ENCODE results near the gene GPT2.

The GPT2 gene

DNA sequence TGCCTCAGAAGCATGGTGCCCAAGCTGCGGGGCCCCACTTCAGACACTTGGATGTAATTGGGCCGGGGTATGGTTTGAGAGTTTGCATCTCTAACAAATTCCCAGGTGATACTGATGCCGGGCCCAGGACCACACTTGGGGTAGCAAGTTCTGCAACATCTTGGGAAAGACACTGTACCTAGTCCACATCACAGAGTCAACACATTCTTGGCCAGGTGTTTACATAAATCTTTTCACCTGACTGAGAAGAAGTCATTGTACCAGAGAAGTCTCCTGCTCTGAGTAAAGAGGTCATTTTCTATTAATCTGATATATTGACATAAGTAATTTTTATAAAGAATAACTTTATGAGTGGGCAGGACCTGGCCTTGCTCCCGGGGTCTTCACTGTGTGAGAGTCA lies 27.5 kb downstream of the GPT2 start:
- H3K79me2 ChIP-seq (ENCODE audit: control insufficient read depth, insufficient read depth, low read length, unreplicated experiment), result no peaks in the 10 kb centered on the region
- no peak overlapping the region for H3K4me3 ChIP-seq (ENCODE audit: low read depth, low read length)
- H3K27me3 ChIP-seq (ENCODE audit: insufficient read depth, low read length), result no peaks in the 10 kb centered on the region
- no peak overlapping the region for H3K27ac ChIP-seq (ENCODE audit: low read depth, low read length)
- no peak overlapping the region for H2AFZ ChIP-seq (ENCODE audit: low read length, unreplicated experiment)
- H3K4me1 ChIP-seq (ENCODE audit: control insufficient read depth, insufficient read depth, low read length, unreplicated experiment), result no peaks in the 10 kb centered on the region
- peaks cover 11% of the 10 kb centered on the region for H3K36me3 ChIP-seq (ENCODE audit: insufficient read depth, low read length)

DNA sequence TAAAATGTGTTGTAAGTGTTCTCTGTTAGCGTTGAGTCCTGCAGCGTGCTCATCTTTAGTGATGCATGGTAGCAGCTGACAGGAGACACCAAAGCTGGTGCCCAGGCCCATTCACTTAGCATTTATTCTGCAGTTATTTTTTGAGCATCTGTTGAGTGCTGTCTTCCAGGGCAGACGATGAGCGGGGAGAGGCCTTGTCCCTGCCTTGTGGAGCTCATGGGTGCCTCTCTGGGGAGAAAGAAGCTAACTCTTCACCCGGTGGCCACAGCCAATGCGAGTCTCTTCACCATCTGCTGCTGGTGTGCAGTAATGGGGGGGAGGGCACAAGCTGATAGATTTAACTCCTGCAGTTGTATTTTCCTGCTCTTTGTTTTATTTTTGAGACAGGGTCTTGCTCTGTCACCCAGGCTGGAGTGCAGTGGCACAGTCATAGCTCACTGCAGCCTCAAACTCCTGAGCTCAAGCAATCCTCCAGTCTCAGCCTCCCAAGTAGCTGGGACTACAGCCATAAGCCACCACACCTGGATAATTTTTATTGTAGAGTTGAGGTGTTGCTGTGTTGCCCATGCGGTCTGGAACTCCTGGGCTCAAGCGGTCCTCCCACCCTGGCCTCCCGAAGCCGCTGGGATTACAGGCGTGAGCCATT lies 30.5 kb downstream of the GPT2 start:
- Histone ChIP-seq H3K79me2 (ENCODE audit: control insufficient read depth, insufficient read depth, low read length, unreplicated experiment) (no peaks in the 10 kb centered on the region), H3K27ac (ENCODE audit: low read depth, low read length) (no peak overlapping the region), H3K36me3 (ENCODE audit: insufficient read depth, low read length) (peaks cover 11% of the 10 kb centered on the region), H3K4me1 (ENCODE audit: control insufficient read depth, insufficient read depth, low read length, unreplicated experiment) (no peaks in the 10 kb centered on the region), H3K27me3 (ENCODE audit: insufficient read depth, low read length) (no peaks in the 10 kb centered on the region), H3K4me3 (ENCODE audit: low read depth, low read length) (no peak overlapping the region), H2AFZ (ENCODE audit: low read length, unreplicated experiment) (no peak overlapping the region)

DNA sequence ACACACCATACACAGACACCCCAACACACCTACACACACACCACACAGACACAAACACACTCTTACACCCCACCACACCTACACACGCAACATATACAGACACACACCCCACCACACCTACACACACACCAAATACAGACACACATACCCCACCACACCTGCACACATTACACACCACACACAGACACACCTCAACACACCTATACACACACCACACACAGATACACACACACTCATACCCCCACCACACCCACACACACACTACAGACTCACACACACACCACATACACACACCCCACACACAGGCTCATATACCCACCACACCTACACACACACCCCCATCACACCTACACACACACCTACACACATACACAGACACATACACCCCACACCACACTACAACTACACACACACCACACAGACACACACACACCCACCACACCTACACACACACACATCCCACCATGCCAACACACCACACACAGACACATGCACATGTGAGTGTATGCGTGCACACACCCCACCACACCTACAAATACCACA lies 31.4 kb downstream of the GPT2 start:
- Histone ChIP-seq H3K4me3 (ENCODE audit: low read depth, low read length) (no peak overlapping the region), H3K27me3 (ENCODE audit: insufficient read depth, low read length) (no peaks in the 10 kb centered on the region), H3K36me3 (ENCODE audit: insufficient read depth, low read length) (peaks cover 11% of the 10 kb centered on the region), H2AFZ (ENCODE audit: low read length, unreplicated experiment) (no peak overlapping the region), H3K79me2 (ENCODE audit: control insufficient read depth, insufficient read depth, low read length, unreplicated experiment) (no peaks in the 10 kb centered on the region), H3K4me1 (ENCODE audit: control insufficient read depth, insufficient read depth, low read length, unreplicated experiment) (no peaks in the 10 kb centered on the region), H3K27ac (ENCODE audit: low read depth, low read length) (no peak overlapping the region)

DNA sequence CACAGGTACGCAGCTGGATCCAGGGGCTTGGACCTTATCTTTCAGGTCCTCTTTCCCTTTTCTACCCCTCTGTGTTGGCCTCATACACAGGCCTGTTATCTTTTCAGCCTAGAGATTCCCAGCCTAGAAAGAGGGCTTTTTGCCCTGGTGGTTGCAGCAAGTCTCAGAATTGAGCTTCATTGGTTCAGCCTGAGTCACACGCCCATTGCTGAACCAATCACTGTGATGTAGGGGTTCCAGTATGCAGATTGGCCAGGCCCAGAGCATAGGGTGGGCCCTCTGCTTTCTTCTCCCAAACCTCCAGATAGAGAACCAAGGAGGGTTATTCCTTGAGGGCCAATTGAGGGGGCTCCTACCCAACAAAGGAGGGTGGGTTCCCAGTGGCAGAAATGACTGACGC lies 32.8 kb downstream of the GPT2 start:
- Histone ChIP-seq H2AFZ (ENCODE audit: low read length, unreplicated experiment) (no peak overlapping the region), H3K79me2 (ENCODE audit: control insufficient read depth, insufficient read depth, low read length, unreplicated experiment) (no peaks in the 10 kb centered on the region), H3K27me3 (ENCODE audit: insufficient read depth, low read length) (no peaks in the 10 kb centered on the region), H3K36me3 (ENCODE audit: insufficient read depth, low read length) (peaks cover 5% of the 10 kb centered on the region; the same call in 1 of the 2 replicates), H3K4me3 (ENCODE audit: low read depth, low read length) (no peak overlapping the region), H3K27ac (ENCODE audit: low read depth, low read length) (no peak overlapping the region), H3K4me1 (ENCODE audit: control insufficient read depth, insufficient read depth, low read length, unreplicated experiment) (no peaks in the 10 kb centered on the region)

DNA sequence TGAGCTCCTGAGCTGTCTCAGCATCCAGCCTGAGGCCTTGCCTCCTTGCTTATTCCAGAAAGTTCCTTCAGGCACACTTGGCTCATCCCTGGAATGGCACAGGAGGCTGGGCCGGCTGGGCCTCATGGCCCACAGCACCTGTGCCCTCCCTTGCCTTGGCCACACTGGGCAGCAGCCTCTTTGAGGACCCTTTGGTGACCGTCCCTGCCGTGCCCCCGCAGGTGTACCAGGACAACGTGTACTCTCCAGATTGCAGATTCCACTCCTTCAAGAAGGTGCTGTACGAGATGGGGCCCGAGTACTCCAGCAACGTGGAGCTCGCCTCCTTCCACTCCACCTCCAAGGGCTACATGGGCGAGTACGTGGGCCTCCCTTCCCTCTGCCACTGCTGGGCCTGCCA lies 34.2 kb downstream of the GPT2 start:
- no peaks in the 10 kb centered on the region for H3K4me1 ChIP-seq (ENCODE audit: control insufficient read depth, insufficient read depth, low read length, unreplicated experiment)
- peaks cover 5% of the 10 kb centered on the region; the same call in 1 of the 2 replicates for H3K36me3 ChIP-seq (ENCODE audit: insufficient read depth, low read length)
- H3K27ac ChIP-seq (ENCODE audit: low read depth, low read length), result no peak overlapping the region
- no peaks in the 10 kb centered on the region for H3K79me2 ChIP-seq (ENCODE audit: control insufficient read depth, insufficient read depth, low read length, unreplicated experiment)
- no peak overlapping the region for H3K4me3 ChIP-seq (ENCODE audit: low read depth, low read length)
- no peaks in the 10 kb centered on the region for H3K27me3 ChIP-seq (ENCODE audit: insufficient read depth, low read length)
- no peak overlapping the region for H2AFZ ChIP-seq (ENCODE audit: low read length, unreplicated experiment)

DNA sequence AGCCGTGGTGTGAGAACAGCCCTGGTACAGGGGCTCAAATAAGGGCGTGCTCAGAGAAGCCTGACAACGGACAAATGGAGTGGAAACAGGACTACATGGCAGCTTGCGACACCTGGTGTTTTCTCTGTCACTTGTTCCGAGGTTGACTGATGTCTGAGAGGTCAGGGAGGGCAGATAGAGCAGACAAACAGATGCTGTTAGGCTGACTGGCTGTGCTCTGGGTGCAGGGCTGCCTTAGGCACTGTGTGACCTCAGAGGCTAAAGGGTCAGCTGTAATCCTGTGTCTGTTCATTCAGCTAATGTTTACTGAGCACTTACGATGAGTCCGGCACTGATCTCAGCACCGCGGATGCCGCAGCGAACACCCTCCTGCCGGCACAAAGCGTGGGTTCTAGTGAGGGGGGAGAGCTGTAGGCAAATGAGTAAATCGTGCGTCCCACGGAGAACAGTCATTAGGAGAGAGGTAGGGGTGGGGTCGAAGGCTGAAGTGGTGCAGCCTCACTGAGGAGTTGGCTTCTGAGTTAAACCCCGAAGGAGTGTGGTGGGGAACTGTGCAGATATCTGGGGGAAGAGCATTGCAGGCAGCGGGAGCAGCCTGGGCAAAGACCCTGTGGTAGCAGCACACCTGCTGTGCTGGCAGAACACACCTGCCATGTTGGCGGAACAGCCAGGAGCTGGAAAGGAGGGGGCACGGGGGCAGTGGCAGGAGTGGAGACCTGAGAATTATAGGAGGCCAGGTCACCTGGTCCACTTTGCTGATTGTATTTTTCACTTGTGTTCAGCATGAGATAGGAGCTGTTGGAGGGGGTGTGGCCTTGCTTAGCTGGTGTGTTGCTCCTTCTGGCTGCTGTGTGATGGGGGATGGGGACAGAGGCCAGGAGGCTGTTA lies 35.0 kb downstream of the GPT2 start:
- H3K27me3 ChIP-seq (ENCODE audit: insufficient read depth, low read length), result no peaks in the 10 kb centered on the region
- no peaks in the 10 kb centered on the region for H3K79me2 ChIP-seq (ENCODE audit: control insufficient read depth, insufficient read depth, low read length, unreplicated experiment)
- H3K27ac ChIP-seq (ENCODE audit: low read depth, low read length), result no peak overlapping the region
- H3K4me3 ChIP-seq (ENCODE audit: low read depth, low read length), result no peak overlapping the region
- H3K4me1 ChIP-seq (ENCODE audit: control insufficient read depth, insufficient read depth, low read length, unreplicated experiment), result no peaks in the 10 kb centered on the region
- no peak overlapping the region for H2AFZ ChIP-seq (ENCODE audit: low read length, unreplicated experiment)
- peaks cover 5% of the 10 kb centered on the region; the same call in 1 of the 2 replicates for H3K36me3 ChIP-seq (ENCODE audit: insufficient read depth, low read length)

DNA sequence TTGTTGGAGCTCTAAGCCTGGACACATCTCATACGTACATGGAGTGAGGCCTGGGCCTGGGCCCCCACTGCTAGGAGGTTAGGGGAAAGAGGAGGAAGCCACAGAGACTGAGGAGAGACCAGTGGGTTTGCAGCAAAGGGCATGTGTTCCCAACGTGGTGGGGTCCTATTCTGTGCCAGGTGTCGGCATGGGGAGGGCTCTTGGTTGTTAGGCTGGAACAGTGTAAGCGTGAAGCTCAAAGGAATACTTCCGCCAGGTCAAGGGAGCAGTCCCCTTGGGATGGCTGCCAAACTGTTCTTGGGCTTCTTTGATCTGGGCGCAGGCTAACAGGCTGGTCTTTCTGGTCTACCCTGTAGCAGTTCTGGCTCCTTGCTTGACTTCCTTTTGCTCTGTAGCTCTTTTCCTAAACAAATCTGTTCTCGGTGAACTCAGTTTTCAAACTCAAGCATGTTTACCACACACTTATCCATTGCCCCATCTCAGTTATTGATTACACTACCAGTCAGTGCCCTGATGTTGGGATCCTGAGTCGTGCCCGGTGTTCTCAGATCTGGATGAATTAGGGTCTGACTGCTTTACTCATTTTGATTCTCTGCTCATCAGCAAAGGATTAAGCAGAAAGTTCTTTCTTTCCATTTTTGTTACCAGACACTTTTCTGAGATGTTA lies 36.4 kb downstream of the GPT2 start:
- H3K4me3 ChIP-seq (ENCODE audit: low read depth, low read length), result no peak overlapping the region
- H3K27me3 ChIP-seq (ENCODE audit: insufficient read depth, low read length), result no peaks in the 10 kb centered on the region
- no peaks in the 10 kb centered on the region for H3K4me1 ChIP-seq (ENCODE audit: control insufficient read depth, insufficient read depth, low read length, unreplicated experiment)
- no peak overlapping the region for H2AFZ ChIP-seq (ENCODE audit: low read length, unreplicated experiment)
- H3K79me2 ChIP-seq (ENCODE audit: control insufficient read depth, insufficient read depth, low read length, unreplicated experiment), result no peaks in the 10 kb centered on the region
- H3K27ac ChIP-seq (ENCODE audit: low read depth, low read length), result no peak overlapping the region
- H3K36me3 ChIP-seq (ENCODE audit: insufficient read depth, low read length), result peaks cover under 1% of the 10 kb centered on the region; the same call in 1 of the 2 replicates

DNA sequence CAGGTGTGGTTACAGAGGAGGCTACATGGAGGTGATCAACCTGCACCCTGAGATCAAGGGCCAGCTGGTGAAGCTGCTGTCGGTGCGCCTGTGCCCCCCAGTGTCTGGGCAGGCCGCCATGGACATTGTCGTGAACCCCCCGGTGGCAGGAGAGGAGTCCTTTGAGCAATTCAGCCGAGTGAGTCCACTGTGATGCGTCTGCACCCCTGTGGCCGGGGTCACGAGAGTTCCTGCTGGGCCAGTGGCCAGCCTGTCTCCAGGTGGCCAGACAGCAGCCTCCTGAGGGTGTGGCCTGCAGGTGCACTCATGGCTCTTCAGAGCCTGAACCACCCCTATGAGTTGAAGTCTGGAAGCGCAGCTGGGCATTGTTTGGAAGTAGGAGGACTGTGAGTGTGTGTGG lies 38.1 kb downstream of the GPT2 start:
- Histone ChIP-seq H3K27ac (ENCODE audit: low read depth, low read length) (no peak overlapping the region), H2AFZ (ENCODE audit: low read length, unreplicated experiment) (no peak overlapping the region), H3K36me3 (ENCODE audit: insufficient read depth, low read length) (no peaks in the 10 kb centered on the region)

DNA sequence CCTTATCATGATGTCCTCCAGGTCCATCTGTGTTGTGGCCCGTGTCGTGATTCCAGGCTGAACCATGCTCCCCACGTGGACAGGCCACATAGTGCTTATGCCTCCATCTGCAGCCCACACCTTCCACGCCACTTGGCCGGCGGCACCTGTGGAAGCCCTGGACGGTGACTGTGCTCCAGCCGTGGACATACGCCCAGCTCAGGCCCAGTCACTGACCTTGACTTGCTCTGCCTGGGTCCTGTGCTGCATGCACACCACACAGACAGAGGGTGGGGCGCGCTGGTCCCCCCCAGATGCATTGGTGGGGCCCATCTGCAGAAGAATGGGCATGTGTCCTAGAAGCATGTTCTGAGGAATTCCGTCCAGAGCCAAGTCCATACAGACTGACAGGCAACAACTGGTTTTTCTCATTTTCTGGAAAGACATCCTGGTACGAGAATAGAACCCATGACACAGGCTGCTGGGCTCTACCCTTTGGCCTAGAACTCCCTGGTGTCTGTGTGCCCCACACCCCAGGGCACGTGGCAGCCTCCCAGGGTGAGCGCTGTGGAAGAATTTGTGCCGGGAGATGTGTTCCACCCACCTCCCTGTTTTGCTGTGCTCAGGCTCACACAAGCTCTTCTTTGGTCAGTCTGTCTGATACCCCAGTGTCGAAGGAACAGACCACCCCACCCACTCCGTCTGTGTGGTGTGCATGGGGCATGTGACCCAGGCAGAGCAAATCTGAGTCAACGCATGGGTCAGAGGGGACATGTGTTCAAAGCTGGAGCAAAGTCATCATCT lies 39.5 kb downstream of the GPT2 start:
- H3K36me3 ChIP-seq (ENCODE audit: insufficient read depth, low read length), result no peaks in the 10 kb centered on the region
- H2AFZ ChIP-seq (ENCODE audit: low read length, unreplicated experiment), result no peak overlapping the region
- no peak overlapping the region for H3K4me3 ChIP-seq (ENCODE audit: low read depth, low read length)
- H3K4me1 ChIP-seq (ENCODE audit: control insufficient read depth, insufficient read depth, low read length, unreplicated experiment), result no peaks in the 10 kb centered on the region
- no peak overlapping the region for H3K27ac ChIP-seq (ENCODE audit: low read depth, low read length)
- H3K79me2 ChIP-seq (ENCODE audit: control insufficient read depth, insufficient read depth, low read length, unreplicated experiment), result no peaks in the 10 kb centered on the region
- H3K27me3 ChIP-seq (ENCODE audit: insufficient read depth, low read length), result no peaks in the 10 kb centered on the region

More for the DNA sequence above, 38.1 kb downstream of the GPT2 start:
- no peak overlapping the region for H3K4me3 ChIP-seq (ENCODE audit: low read depth, low read length)
- H3K27me3 ChIP-seq (ENCODE audit: insufficient read depth, low read length), result no peaks in the 10 kb centered on the region
- no peaks in the 10 kb centered on the region for H3K79me2 ChIP-seq (ENCODE audit: control insufficient read depth, insufficient read depth, low read length, unreplicated experiment)
- H3K4me1 ChIP-seq (ENCODE audit: control insufficient read depth, insufficient read depth, low read length, unreplicated experiment), result no peaks in the 10 kb centered on the region

DNA sequence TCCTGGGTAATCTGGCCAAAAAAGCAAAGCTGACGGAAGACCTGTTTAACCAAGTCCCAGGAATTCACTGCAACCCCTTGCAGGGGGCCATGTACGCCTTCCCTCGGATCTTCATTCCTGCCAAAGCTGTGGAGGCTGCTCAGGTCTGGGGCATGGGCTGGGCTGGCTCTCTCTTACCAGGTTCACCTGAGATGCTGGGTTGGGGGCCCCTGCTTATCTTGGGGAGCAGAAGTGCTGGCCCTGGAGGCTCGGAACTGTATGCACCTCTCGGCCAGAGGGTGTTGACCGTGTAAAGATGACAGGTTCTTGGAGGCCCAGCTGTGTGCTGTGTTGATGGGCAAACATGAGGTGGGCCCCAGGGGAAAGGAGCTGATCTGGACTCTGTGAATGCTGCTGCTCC lies 40.2 kb downstream of the GPT2 start:
- H3K36me3 ChIP-seq (ENCODE audit: insufficient read depth, low read length), result no peaks in the 10 kb centered on the region
- H3K79me2 ChIP-seq (ENCODE audit: control insufficient read depth, insufficient read depth, low read length, unreplicated experiment), result no peaks in the 10 kb centered on the region
- no peak overlapping the region for H3K27ac ChIP-seq (ENCODE audit: low read depth, low read length)

More for the DNA sequence above, 40.2 kb downstream of the GPT2 start:
- Histone ChIP-seq H3K27me3 (ENCODE audit: insufficient read depth, low read length) (no peaks in the 10 kb centered on the region), H3K4me1 (ENCODE audit: control insufficient read depth, insufficient read depth, low read length, unreplicated experiment) (no peaks in the 10 kb centered on the region), H2AFZ (ENCODE audit: low read length, unreplicated experiment) (no peak overlapping the region), H3K4me3 (ENCODE audit: low read depth, low read length) (no peak overlapping the region)

All from ACC112 (cell line).